Thyroid gland (tissue), 4 donors: ENCODE data around the gene OR2Y1.

Experiments used
- POLR2A ChIP-seq, 2 donors: fragments of 450-650 bp; IDR thresholded peaks; one replicate each; pipeline ENCODE4 v1.6.1; 2017; ENCODE audit warnings: antibody characterized with exemption in 2 of 2, mild to moderate bottlenecking in 2 of 2, moderate library complexity in 1 of 2
- TF ChIP-seq, protein P1 (sequence below), 6 experiments: fragments of 200-600 bp in 3 of 6; fragments of 450-650 bp in 3 of 6; sonication (generic) in 3 of 6; IDR thresholded peaks; one replicate each; pipeline ENCODE4 v1.5.1; 2016 to 2019; ENCODE audit warnings: antibody characterized with exemption in 6 of 6, mild to moderate bottlenecking in 2 of 6, inconsistent platforms in 1 of 6, moderate library complexity in 1 of 6

DNA sequence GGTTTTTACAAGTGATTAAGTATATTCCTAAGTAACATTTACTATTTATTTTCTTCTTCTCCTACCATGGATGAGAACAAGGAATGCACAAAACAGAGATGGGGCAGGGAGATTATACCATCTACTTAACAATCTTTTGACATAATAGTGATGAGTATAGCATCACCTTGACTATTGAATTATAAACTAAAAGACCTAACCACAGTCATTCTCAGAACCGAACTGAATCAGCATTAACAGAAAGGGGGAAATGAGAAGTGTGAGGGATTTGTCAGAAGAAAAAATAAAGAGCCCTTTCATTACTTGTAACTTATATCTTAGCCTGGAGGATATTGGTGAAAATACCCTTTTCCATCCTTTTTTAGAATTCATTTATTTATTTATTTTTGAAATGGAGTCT is 21.9 kb downstream of the OR2Y1 start:
- TF ChIP-seq, protein P1, sequence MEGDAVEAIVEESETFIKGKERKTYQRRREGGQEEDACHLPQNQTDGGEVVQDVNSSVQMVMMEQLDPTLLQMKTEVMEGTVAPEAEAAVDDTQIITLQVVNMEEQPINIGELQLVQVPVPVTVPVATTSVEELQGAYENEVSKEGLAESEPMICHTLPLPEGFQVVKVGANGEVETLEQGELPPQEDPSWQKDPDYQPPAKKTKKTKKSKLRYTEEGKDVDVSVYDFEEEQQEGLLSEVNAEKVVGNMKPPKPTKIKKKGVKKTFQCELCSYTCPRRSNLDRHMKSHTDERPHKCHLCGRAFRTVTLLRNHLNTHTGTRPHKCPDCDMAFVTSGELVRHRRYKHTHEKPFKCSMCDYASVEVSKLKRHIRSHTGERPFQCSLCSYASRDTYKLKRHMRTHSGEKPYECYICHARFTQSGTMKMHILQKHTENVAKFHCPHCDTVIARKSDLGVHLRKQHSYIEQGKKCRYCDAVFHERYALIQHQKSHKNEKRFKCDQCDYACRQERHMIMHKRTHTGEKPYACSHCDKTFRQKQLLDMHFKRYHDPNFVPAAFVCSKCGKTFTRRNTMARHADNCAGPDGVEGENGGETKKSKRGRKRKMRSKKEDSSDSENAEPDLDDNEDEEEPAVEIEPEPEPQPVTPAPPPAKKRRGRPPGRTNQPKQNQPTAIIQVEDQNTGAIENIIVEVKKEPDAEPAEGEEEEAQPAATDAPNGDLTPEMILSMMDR (IDR thresholded peaks at IDR 0.05): no peak
- TF ChIP-seq POLR2A (IDR thresholded peaks at IDR 0.05): no peak
